Prostate gland (tissue), 2 donors: ENCODE data around the gene DUS1L. TPM values are rescaled to one million over a fixed set of nuclear protein-coding genes. Genes with fewer than 3 reads are reported as not detected.

Experiments
- DNase-seq: peaks from one replicate; pipeline ENCODE4 v3.0.0-alpha.2; 2019; ENCODE audit warnings: low spot score
- H3K27ac ChIP-seq, 2 donors: fragments of 200-600 bp; sonication (generic); 2 replicates each; pipeline ENCODE4 v1.5.1; 2017 to 2019
- H3K27me3 ChIP-seq: fragments of 200-600 bp; sonication (generic); replicated peaks from 2 replicates; pipeline ENCODE4 v1.5.1; 2019; ENCODE audit not compliant: insufficient read depth
- H3K36me3 ChIP-seq, 2 donors: fragments of 200-600 bp; sonication (generic); 1 replicate in 1 of 2; 2 replicates in 1 of 2; pipeline versions ENCODE4 v1.5.1 to v1.8.1; 2017 to 2019
- H3K4me1 ChIP-seq: fragments of 200-600 bp; sonication (generic); replicated peaks from 2 replicates; pipeline ENCODE4 v1.5.1; 2019
- H3K4me3 ChIP-seq, 2 donors: fragments of 200-600 bp; sonication (generic); 2 replicates each; pipeline ENCODE4 v1.5.1; 2017 to 2019
- H3K9me3 ChIP-seq: fragments of 200-600 bp; sonication (generic); 2 replicates; pipeline ENCODE4 v1.5.1; 2017
- POLR2A ChIP-seq: fragments of 450-650 bp; IDR thresholded peaks from one replicate; pipeline ENCODE4 v1.6.1; 2016; ENCODE audit warnings: antibody characterized with exemption, mild to moderate bottlenecking
- POLR2AphosphoS5 ChIP-seq: sonication (generic); formaldehyde crosslinking; IDR thresholded peaks from one replicate; pipeline ENCODE4 v1.6.1; 2017; ENCODE audit warnings: antibody characterized with exemption
- WGBS: methylation state at CpG from one replicate; pipeline ENCODE4 v1.1.5; 2018; 5-methylcytosine and 5-hydroxymethylcytosine counted together
- intact Hi-C: fragments of 100-400 bp; cut with DNase I; formaldehyde crosslinking; loops from one replicate; pipeline ENCODE4 v1.14.2; 2022
- total RNA-seq, 2 donors: library from RNA; depleted of rRNA; stranded (reverse); fragments of >200 nt; gene quantifications; one replicate each; pipeline ENCODE4 v1.1.0, GENCODE V29; 2016
- TF ChIP-seq, protein P1 (sequence below), 4 experiments: fragments of 200-600 bp in 2 of 4; fragments of 450-650 bp in 2 of 4; sonication (generic) in 2 of 4; IDR thresholded peaks; 1 replicate in 3 of 4; 2 replicates in 1 of 4; pipeline ENCODE4 v1.5.1; 2016 to 2019; ENCODE audit warnings: antibody characterized with exemption in 4 of 4, mild to moderate bottlenecking in 2 of 4, moderate library complexity in 2 of 4

Gene DUS1L
- total RNA-seq, 2 donors from 2014 or later: 95.9 to 119 TPM

- no peaks in the 10 kb centered on the region for H3K9me3 ChIP-seq
- peak overlapping the region; percentile 98 to 99 for H3K27ac ChIP-seq
- no peak for DNase-seq
- H3K27me3 ChIP-seq: no peaks in the 10 kb centered on the region
- intact Hi-C loops: no loop called here
- WGBS: 91% methylated on average over 11 of the region's 11 CpGs
- H3K4me1 ChIP-seq: peaks cover 64% of the 10 kb centered on the region
- no peaks in the 10 kb centered on the region for H3K36me3 ChIP-seq
- no peak for TF ChIP-seq POLR2A
- TF ChIP-seq POLR2AphosphoS5: no peak
- TF ChIP-seq, protein P1, sequence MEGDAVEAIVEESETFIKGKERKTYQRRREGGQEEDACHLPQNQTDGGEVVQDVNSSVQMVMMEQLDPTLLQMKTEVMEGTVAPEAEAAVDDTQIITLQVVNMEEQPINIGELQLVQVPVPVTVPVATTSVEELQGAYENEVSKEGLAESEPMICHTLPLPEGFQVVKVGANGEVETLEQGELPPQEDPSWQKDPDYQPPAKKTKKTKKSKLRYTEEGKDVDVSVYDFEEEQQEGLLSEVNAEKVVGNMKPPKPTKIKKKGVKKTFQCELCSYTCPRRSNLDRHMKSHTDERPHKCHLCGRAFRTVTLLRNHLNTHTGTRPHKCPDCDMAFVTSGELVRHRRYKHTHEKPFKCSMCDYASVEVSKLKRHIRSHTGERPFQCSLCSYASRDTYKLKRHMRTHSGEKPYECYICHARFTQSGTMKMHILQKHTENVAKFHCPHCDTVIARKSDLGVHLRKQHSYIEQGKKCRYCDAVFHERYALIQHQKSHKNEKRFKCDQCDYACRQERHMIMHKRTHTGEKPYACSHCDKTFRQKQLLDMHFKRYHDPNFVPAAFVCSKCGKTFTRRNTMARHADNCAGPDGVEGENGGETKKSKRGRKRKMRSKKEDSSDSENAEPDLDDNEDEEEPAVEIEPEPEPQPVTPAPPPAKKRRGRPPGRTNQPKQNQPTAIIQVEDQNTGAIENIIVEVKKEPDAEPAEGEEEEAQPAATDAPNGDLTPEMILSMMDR (IDR thresholded peaks at IDR 0.05): no peak
- no peak overlapping the region for H3K4me3 ChIP-seq
Observed at GRCh38 chr17:82104797-82105416, 39.3 kb upstream of the DUS1L start.

- DNase-seq: peak; percentile 93
- no peaks in the 10 kb centered on the region for H3K27me3 ChIP-seq
- H3K27ac ChIP-seq: peak overlapping the region; percentile 98 to 99
- H3K36me3 ChIP-seq: no peaks in the 10 kb centered on the region
- H3K4me3 ChIP-seq: no peak overlapping the region
- H3K4me1 ChIP-seq: peaks cover 75% of the 10 kb centered on the region
- 33% methylated on average over 22 of the region's 24 CpGs for WGBS
- intact Hi-C loops: no loop called here
- TF ChIP-seq POLR2A: peak; percentile 53
- peak; percentile 93 for TF ChIP-seq POLR2AphosphoS5
- TF ChIP-seq, protein P1 (IDR thresholded peaks at IDR 0.05): no peak
- no peaks in the 10 kb centered on the region for H3K9me3 ChIP-seq
Observed at GRCh38 chr17:82103553-82104451, 38.2 kb upstream of the DUS1L start.

GRCh38 chr17:82101767-82102679 is 36.4 kb upstream of the DUS1L start:
- TF ChIP-seq, protein P1 (IDR thresholded peaks at IDR 0.05): peak in 1 of 4 experiments; percentile 17
- no peak for TF ChIP-seq POLR2A
- no peaks in the 10 kb centered on the region for H3K36me3 ChIP-seq
- intact Hi-C loops: no loop called here
- no peaks in the 10 kb centered on the region for H3K9me3 ChIP-seq
- peaks cover 65% of the 10 kb centered on the region for H3K4me1 ChIP-seq
- WGBS: 71% methylated on average over 18 of the region's 18 CpGs
- H3K27ac ChIP-seq: peak overlapping the region; percentile 98 to 99
- DNase-seq: no peak
- H3K27me3 ChIP-seq: no peaks in the 10 kb centered on the region
- no peak overlapping the region for H3K4me3 ChIP-seq

GRCh38 chr17:82101301-82101715 is 35.7 kb upstream of the DUS1L start:
- intact Hi-C loops: no loop called here
- Histone ChIP-seq H3K27me3 (no peaks in the 10 kb centered on the region), H3K9me3 (no peaks in the 10 kb centered on the region), H3K4me3 (no peak overlapping the region), H3K4me1 (peaks cover 58% of the 10 kb centered on the region), H3K27ac (peak overlapping the region; percentile 98 to 99), H3K36me3 (no peaks in the 10 kb centered on the region)
- no peak for TF ChIP-seq POLR2A
- peak; percentile 64 for TF ChIP-seq POLR2AphosphoS5
- DNase-seq: peak; percentile 80
- WGBS: 55% methylated on average over 9 of the region's 10 CpGs
